Left lung (tissue), 10 donors: ENCODE data around the gene HMGA1. TPM values are rescaled to one million over a fixed set of nuclear protein-coding genes. Genes with fewer than 3 reads are reported as not detected.

Experiments
- ATAC-seq: fragments of 200-7000 bp; cut with Tn5 transposase; one replicate; pipeline ENCODE4 v1.9.1; 2020; ENCODE audit warnings: moderate library complexity
- DNase-seq, 4 donors: peaks; one replicate each; pipeline ENCODE4 v3.0.0-alpha.2; 2013 to 2020
- H3K27ac ChIP-seq, 2 donors: fragments of 200-600 bp; sonication (generic) in 1 of 2; one replicate each; pipeline versions ENCODE4 v1.5.0 to v1.8.0; 2020 to 2021
- H3K27me3 ChIP-seq, 2 donors: fragments of 200-600 bp; sonication (generic) in 1 of 2; one replicate each; pipeline versions ENCODE4 v1.5.0 to v1.8.0; 2020 to 2021
- H3K36me3 ChIP-seq, 2 donors: fragments of 200-600 bp; sonication (generic) in 1 of 2; one replicate each; pipeline versions ENCODE4 v1.5.0 to v1.8.0; 2020 to 2021
- H3K4me1 ChIP-seq, 2 donors: fragments of 200-600 bp; one replicate each; pipeline ENCODE4 v1.8.0; 2021
- H3K4me3 ChIP-seq, 2 donors: fragments of 200-600 bp; sonication (generic) in 1 of 2; one replicate each; pipeline versions ENCODE4 v1.5.0 to v1.8.0; 2020 to 2021; ENCODE audit warnings: mild to moderate bottlenecking in 1 of 2
- H3K9me3 ChIP-seq, 2 donors: fragments of 200-600 bp; sonication (generic) in 1 of 2; one replicate each; pipeline versions ENCODE4 v1.5.0 to v1.8.0; 2020 to 2021
- intact Hi-C, 2 donors: fragments of 100-400 bp; cut with DNase I; formaldehyde crosslinking; loops; one replicate each; pipeline versions ENCODE4 v1.11.2 to v1.14.2; 2022
- polyA plus RNA-seq, 6 donors: library from polyadenylated mRNA; unstranded; fragments of 120-200 nt; gene quantifications; one replicate each; pipeline ENCODE4 v1.2.1, GENCODE V29; 2013; ENCODE audit not compliant: insufficient read length in 6 of 6
- total RNA-seq, 2 donors: library from RNA; stranded (reverse); fragmentation: NEBNext Ultra II Directional; extraction: Animal tissue kit (Norgen Biotek cat#: 25700); gene quantifications; one replicate each; pipeline ENCODE4 v1.2.1, GENCODE V29; 2021
- TF ChIP-seq, protein P1 (sequence below), 2 donors: fragments of 200-600 bp; sonication (generic) in 1 of 2; IDR thresholded peaks; one replicate each; pipeline versions ENCODE4 v1.5.0 to v1.8.0; 2021; ENCODE audit warnings: antibody characterized with exemption in 2 of 2
- donor health status: DM: no; HTN: yes; CAD: no.
- donor health status: DM: no; HTN: no; CAD: no.

HMGA1 gene
- total and polyA plus RNA-seq, 8 donors = 75.1 to 197 (median 155) TPM

DNA sequence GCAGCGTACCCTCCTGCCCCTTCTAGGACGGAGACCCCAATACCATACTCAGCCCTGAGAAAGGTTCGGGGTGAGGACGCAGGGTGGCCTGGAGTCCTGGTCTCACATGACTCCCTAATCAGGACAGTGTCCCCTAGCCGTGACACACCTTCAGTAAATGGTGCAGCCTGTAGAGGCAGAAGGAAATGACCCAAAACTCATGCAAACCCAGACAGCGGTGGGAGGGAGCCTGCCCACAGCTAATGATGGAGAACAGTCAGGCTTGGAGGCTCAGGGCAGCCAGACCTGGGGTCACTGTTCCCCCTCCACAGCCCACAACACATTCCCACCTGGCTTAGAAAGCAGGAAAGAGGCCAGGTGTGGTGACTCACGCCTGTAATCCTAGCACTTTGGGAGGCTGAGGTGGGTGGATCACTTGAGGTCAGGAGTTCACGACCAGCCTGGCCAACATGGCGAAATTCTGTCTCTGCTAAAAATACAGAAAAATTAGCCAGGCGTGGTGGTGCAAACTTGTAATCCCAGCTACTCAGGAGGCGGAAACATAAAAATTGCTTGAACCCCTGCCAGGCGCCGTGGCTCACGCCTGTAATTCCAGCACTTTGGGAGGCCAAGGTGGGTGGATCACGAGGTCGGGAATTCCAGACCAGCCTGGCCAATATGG is 8.8 kb upstream of the HMGA1 start:
- Histone ChIP-seq H3K36me3 (no peaks in the 10 kb centered on the region), H3K9me3 (no peaks in the 10 kb centered on the region), H3K4me3 (no peak overlapping the region), H3K27me3 (no peaks in the 10 kb centered on the region), H3K27ac (no peak overlapping the region), H3K4me1 (peaks cover 10 to 32% of the 10 kb centered on the region in 2 donors)
- DNase-seq (no peak), ATAC-seq (no peak)
- TF ChIP-seq, protein P1, sequence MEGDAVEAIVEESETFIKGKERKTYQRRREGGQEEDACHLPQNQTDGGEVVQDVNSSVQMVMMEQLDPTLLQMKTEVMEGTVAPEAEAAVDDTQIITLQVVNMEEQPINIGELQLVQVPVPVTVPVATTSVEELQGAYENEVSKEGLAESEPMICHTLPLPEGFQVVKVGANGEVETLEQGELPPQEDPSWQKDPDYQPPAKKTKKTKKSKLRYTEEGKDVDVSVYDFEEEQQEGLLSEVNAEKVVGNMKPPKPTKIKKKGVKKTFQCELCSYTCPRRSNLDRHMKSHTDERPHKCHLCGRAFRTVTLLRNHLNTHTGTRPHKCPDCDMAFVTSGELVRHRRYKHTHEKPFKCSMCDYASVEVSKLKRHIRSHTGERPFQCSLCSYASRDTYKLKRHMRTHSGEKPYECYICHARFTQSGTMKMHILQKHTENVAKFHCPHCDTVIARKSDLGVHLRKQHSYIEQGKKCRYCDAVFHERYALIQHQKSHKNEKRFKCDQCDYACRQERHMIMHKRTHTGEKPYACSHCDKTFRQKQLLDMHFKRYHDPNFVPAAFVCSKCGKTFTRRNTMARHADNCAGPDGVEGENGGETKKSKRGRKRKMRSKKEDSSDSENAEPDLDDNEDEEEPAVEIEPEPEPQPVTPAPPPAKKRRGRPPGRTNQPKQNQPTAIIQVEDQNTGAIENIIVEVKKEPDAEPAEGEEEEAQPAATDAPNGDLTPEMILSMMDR (IDR thresholded peaks at IDR 0.05) = no peak
- intact Hi-C loops = no loop called here

DNA sequence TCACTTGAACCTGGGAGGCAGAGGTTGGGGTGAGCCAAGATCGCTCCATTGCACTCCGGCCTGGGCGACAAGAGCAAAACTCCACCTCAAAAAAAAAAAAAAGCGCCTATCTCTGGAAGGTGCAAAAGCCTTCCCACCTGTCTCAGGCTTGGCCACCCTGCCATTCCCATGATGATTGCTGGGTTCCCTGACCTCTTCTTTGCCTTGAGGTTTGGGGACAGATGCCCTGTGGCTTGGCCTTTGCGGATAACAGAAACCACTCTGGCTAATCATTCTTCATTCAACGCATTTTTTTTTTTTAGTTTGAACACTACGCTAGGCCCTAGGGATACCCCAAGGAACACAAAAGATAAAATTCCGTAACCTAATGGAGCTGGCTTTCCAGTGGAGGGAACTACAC is 6.8 kb upstream of the HMGA1 start:
- H3K9me3 ChIP-seq = no peaks in the 10 kb centered on the region
- intact Hi-C loops = no loop called here
- H3K27me3 ChIP-seq = no peaks in the 10 kb centered on the region
- TF ChIP-seq, protein P1 (IDR thresholded peaks at IDR 0.05) = no peak
- H3K27ac ChIP-seq = no peak overlapping the region
- ATAC-seq (no peak), DNase-seq (no peak)
- no peaks in the 10 kb centered on the region for H3K36me3 ChIP-seq
- peaks cover 0 to 14% of the 10 kb centered on the region in 2 donors for H3K4me1 ChIP-seq
- H3K4me3 ChIP-seq = no peak overlapping the region

DNA sequence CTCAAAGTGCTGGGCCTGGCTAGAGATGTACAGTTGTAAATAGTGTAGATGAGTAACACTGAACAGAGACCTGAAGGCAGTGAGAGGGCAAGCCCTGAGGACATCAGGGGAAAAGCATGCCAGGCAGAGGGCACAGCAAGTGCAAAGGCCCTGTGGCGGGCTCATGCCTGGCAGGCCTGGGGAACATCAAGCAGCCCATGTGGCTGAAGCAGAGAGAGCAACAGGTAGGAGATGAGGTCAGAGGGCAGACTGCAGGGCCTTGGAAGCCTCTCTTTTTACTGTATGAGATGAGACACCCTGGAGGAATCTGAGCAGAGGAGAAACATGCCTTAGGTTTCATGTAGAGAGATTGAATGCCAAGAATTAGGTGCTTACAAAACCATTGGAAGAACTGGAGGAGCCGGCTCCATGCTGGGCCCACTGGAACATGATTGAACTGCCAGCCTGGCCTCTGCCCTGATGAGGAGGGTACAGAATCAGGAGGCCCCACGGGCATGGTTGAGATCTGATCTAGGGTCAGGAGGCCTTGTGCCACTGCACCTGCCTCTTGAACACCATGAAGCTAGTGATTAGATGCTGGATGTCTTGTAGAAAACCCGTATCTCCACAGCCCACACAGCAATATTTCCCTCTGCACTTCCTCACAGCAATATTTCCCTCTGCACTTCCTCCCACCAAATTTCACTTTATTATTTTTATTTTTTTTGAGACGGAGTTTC is 5.9 kb upstream of the HMGA1 start:
- ATAC-seq (no peak), DNase-seq (peak in 1 of 4 donors; percentile 27)
- Histone ChIP-seq H3K4me3 (no peak overlapping the region), H3K27me3 (no peaks in the 10 kb centered on the region), H3K27ac (no peak overlapping the region), H3K4me1 (peaks cover under 1 to 19% of the 10 kb centered on the region in 2 donors), H3K36me3 (no peaks in the 10 kb centered on the region), H3K9me3 (no peaks in the 10 kb centered on the region)
- intact Hi-C loops = no loop called here
- TF ChIP-seq, protein P1 (IDR thresholded peaks at IDR 0.05) = no peak

DNA sequence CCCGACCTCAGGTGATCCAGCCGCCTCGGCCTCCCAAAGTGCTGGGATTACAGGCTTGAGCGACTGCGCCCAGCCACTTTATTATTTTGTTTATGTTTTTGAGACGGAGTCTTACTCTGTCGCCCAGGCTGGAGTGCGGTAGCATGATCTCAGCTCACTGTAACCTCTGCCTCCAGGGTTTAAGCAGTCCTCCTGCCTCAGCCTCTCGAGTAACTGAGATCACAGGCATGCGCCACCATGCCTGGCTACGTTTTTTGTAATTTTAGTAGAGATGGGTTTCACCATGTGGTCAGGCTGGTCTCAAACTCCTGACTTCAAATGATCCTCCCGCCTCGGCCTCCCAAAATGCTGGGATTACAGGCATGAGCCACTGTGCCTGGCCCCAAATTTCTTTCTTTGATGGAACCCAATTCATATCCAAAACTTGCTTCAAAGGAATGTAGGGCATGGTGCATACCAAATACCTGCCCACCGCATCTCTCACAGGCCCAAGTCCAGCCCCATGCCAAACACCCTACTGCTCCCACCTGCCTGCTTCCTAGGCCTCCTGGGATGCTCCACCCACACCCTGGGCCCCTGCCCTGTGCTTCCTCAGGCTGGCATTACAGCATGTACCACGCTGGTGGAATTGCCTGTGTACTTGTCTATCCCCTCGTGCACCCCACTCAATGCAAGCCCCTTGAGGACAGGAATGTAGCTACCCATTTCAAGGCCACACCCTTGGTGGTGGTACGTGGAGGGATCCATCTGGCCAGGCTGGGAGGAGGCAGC is 4.9 kb upstream of the HMGA1 start:
- DNase-seq = no peak
- Histone ChIP-seq H3K27ac (no peak overlapping the region), H3K9me3 (no peaks in the 10 kb centered on the region), H3K4me3 (no peak overlapping the region), H3K36me3 (no peaks in the 10 kb centered on the region), H3K4me1 (peaks cover 6 to 24% of the 10 kb centered on the region in 2 donors), H3K27me3 (no peaks in the 10 kb centered on the region)
- TF ChIP-seq, protein P1 (IDR thresholded peaks at IDR 0.05) = no peak
- intact Hi-C loops = no loop called here
- no peak for ATAC-seq

DNA sequence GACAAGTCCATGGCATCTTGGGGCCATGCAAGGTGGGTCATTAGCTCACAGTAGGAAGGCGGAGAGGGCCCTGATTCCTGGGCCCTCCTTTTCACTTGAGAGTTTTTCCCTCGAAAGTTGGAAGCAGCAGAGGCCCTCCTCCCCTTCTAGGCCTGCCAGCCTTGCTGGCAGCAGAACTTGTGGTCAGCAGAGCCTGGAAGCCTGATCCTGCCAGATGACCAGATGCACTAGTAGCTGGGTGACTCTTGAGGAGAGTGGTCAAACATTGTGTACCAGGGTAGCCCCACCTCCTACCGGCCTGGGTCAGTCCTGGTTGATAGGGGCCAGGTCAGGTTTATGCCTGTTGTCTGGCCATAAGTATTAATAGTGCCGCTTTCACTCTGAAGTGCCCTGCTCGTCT is 3.8 kb upstream of the HMGA1 start:
- ATAC-seq (no peak), DNase-seq (no peak)
- H3K9me3 ChIP-seq = no peaks in the 10 kb centered on the region
- H3K4me1 ChIP-seq = peaks cover 6 to 14% of the 10 kb centered on the region in 2 donors
- intact Hi-C loops = no loop called here
- H3K27ac ChIP-seq = no peak overlapping the region
- H3K4me3 ChIP-seq = no peak overlapping the region
- TF ChIP-seq, protein P1 (IDR thresholded peaks at IDR 0.05) = no peak
- no peaks in the 10 kb centered on the region for H3K27me3 ChIP-seq
- H3K36me3 ChIP-seq = no peaks in the 10 kb centered on the region
